HG03521 (cell line): ENCODE results near the gene TCF15.

Experiments
- ATAC-seq: cut with Tn5 transposase; IDR thresholded peaks from one replicate; pipeline ENCODE4 v1.9.1; 2021; ENCODE audit warnings: mild to moderate bottlenecking, moderate library complexity; ENCODE audit not compliant: unreplicated experiment

TCF15 gene

GRCh38 chr20:615514-615913, 5.4 kb upstream of the TCF15 start:
- no peak for ATAC-seq

GRCh38 chr20:611843-612185, 1.7 kb upstream of the TCF15 start:
- no peak for ATAC-seq

GRCh38 chr20:611047-611842, 1.1 kb upstream of the TCF15 start:
- ATAC-seq = no peak

GRCh38 chr20:609371-609964, 641 bp downstream of the TCF15 start:
- no peak for ATAC-seq

GRCh38 chr20:608970-609369, 1.1 kb downstream of the TCF15 start:
- ATAC-seq = no peak

GRCh38 chr20:607476-607875, 2.6 kb downstream of the TCF15 start:
- ATAC-seq = no peak

GRCh38 chr20:605237-605636, 4.9 kb downstream of the TCF15 start:
- ATAC-seq = no peak

- no peak for ATAC-seq
Observed at GRCh38 chr20:603116-603640, 6.9 kb downstream of the TCF15 start.

- ATAC-seq = no peak
Observed at GRCh38 chr20:602111-602970, 7.8 kb downstream of the TCF15 start.

GRCh38 chr20:600736-601135, 9.4 kb downstream of the TCF15 start:
- ATAC-seq = no peak

GRCh38 chr20:600141-600540, 10.0 kb downstream of the TCF15 start:
- ATAC-seq = no peak

GRCh38 chr20:598133-598850, 11.8 kb downstream of the TCF15 start:
- no peak for ATAC-seq

GRCh38 chr20:597560-597959, 12.5 kb downstream of the TCF15 start:
- ATAC-seq = no peak

GRCh38 chr20:595330-596308, 14.5 kb downstream of the TCF15 start:
- ATAC-seq = no peak

GRCh38 chr20:592506-592905, 17.6 kb downstream of the TCF15 start:
- ATAC-seq = no peak

GRCh38 chr20:591941-592340, 18.2 kb downstream of the TCF15 start:
- ATAC-seq = no peak

- no peak for ATAC-seq
Observed at GRCh38 chr20:588932-589672, 21.0 kb downstream of the TCF15 start.

- no peak for ATAC-seq
Observed at GRCh38 chr20:588476-588875, 21.6 kb downstream of the TCF15 start.

- ATAC-seq = no peak
Observed at GRCh38 chr20:584971-585301, 25.2 kb downstream of the TCF15 start.
